ENCODE measurements around the gene MTMR3.
"Not testable (repeated sequence)": the region's sequence is repeated elsewhere in the genome, so short reads cannot be mapped to it uniquely, and the experiment has no call there.

The MTMR3 gene

GRCh38 chr22:29972121-29972520 is 89.1 kb downstream of the MTMR3 start:
- no peak for DNase-seq

- no peak for DNase-seq
Observed at GRCh38 chr22:29973269-29973668, 90.3 kb downstream of the MTMR3 start.

- DNase-seq: not testable (repeated sequence)
Observed at GRCh38 chr22:29973680-29974079, 90.7 kb downstream of the MTMR3 start.

- no peak for DNase-seq
Observed at GRCh38 chr22:29975494-29975893, 92.5 kb downstream of the MTMR3 start.

GRCh38 chr22:29977107-29977506 is 94.1 kb downstream of the MTMR3 start:
- DNase-seq: no peak

GRCh38 chr22:29979777-29980321 is 96.9 kb downstream of the MTMR3 start:
- no peak for DNase-seq

GRCh38 chr22:29983296-29983917 is 100.4 kb downstream of the MTMR3 start:
- no peak for DNase-seq

GRCh38 chr22:29985912-29986311 is 102.9 kb downstream of the MTMR3 start:
- no peak for DNase-seq

GRCh38 chr22:29987137-29987536 is 104.2 kb downstream of the MTMR3 start:
- DNase-seq: no peak

- DNase-seq: no peak
Observed at GRCh38 chr22:29988719-29989118, 105.7 kb downstream of the MTMR3 start.

- DNase-seq: no peak
Observed at GRCh38 chr22:29989446-29989845, 106.5 kb downstream of the MTMR3 start.

- no peak for DNase-seq
Observed at GRCh38 chr22:29992341-29993275, 109.6 kb downstream of the MTMR3 start.

- no peak for DNase-seq
Observed at GRCh38 chr22:29994027-29994715, 111.2 kb downstream of the MTMR3 start.

- DNase-seq: no peak
Observed at GRCh38 chr22:29994943-29995342, 112.0 kb downstream of the MTMR3 start.

GRCh38 chr22:29997107-29997506 is 114.1 kb downstream of the MTMR3 start:
- DNase-seq: no peak

GRCh38 chr22:29997516-29997915 is 114.5 kb downstream of the MTMR3 start:
- DNase-seq: no peak

GRCh38 chr22:29998627-29999384 is 115.8 kb downstream of the MTMR3 start:
- no peak for DNase-seq

- DNase-seq: no peak
Observed at GRCh38 chr22:30000566-30000965, 117.6 kb downstream of the MTMR3 start.

- no peak for DNase-seq
Observed at GRCh38 chr22:30001459-30001858, 118.5 kb downstream of the MTMR3 start.

GRCh38 chr22:30002861-30003486 is 120.0 kb downstream of the MTMR3 start:
- DNase-seq: no peak

GRCh38 chr22:30004101-30004500 is 121.1 kb downstream of the MTMR3 start:
- no peak for DNase-seq

GRCh38 chr22:30004694-30005093 is 121.7 kb downstream of the MTMR3 start:
- no peak for DNase-seq
